ENCODE data around the gene CALML3. TPM values are rescaled to one million over a fixed set of nuclear protein-coding genes. Genes with fewer than 3 reads are reported as not detected.

The CALML3 gene
- total and polyA plus RNA-seq, 2 of the 13 experiments (the other 11 are each of a cell fraction or from before 2014, with no cell fraction given) = not detected

- H3K36me3 ChIP-seq (replicated peaks in 1 of 2; ENCODE audit: control insufficient read depth in 1 of 2, insufficient read depth in 2 of 2, low read length in 2 of 2) = no peaks in the 10 kb centered on the region
- H3K4me3 ChIP-seq (replicated peaks in 1 of 3; ENCODE audit: insufficient read depth in 1 of 3, low read depth in 2 of 3, low read length in 3 of 3) = no peak overlapping the region
- intact Hi-C loops (cut with micrococcal nuclease; ENCODE audit: unreplicated experiment) (loop anchor here (10.0 kb wide), 1 partner anchor 70 kb away; no protein-coding TSS in a partner anchor), in situ Hi-C loops (cut with HindIII; ENCODE audit: extremely low pct_ligation_motif_present, low pct_unique_long_range_greater_than_20kb) (no loop called here)
- H3K4me2 ChIP-seq (ENCODE audit: low read depth, low read length) = no peak overlapping the region
- no peak for ATAC-seq
- DNase-seq (ENCODE audit: low spot score) = no peak
- ChIA-PET CTCF (ENCODE audit: low intra/inter-chr PET ratio, low total read pairs) (no interaction called here), POLR2A (no interaction called here)
- no peaks in the 10 kb centered on the region for H4K20me1 ChIP-seq (ENCODE audit: insufficient read depth, low read length)
- TF ChIP-seq ZXDC (CRISPR knock-in tag; IDR thresholded peaks at IDR 0.05) = no peak
- TF ChIP-seq ZNF687 (CRISPR knock-in tag; IDR thresholded peaks at IDR 0.05) = 0 out of 2 replicates have a peak, but pooled peaks have one; percentile 16
- no peak for TF ChIP-seq ZNF749 (CRISPR knock-in tag; IDR thresholded peaks at IDR 0.05; ENCODE audit: borderline replicate concordance)
- no peak for TF ChIP-seq ZBTB20 (CRISPR knock-in tag; IDR thresholded peaks at IDR 0.05; ENCODE audit: borderline replicate concordance, low read depth)
- TF ChIP-seq FOXA1 (IDR thresholded peaks at IDR 0.05) = no peak
- TF ChIP-seq FOXA1 (CRISPR knock-in tag; IDR thresholded peaks at IDR 0.05) = no peak
- no peak for TF ChIP-seq HBP1 (CRISPR knock-in tag; IDR thresholded peaks at IDR 0.05; ENCODE audit: low read depth)
- no peak for TF ChIP-seq RXRA (CRISPR knock-in tag; IDR thresholded peaks at IDR 0.05)
- no peaks in the 10 kb centered on the region for H3K9me3 ChIP-seq (ENCODE audit: low read length)
- no peak overlapping the region for H3K27ac ChIP-seq (ENCODE audit: extremely low read length, insufficient read depth, low read length)
- WGBS (ENCODE audit: low lambda C conversion rate) = 90% methylated on average over 7 of the region's 16 CpGs
- peaks cover 49% of the 10 kb centered on the region for H3K4me1 ChIP-seq (ENCODE audit: insufficient read depth, low read length)
- FAIRE-seq = no peak
- peaks cover 2 to 4% of the 10 kb centered on the region in 2 experiments; a peak in 2 of 5 replicates for H3K27me3 ChIP-seq (ENCODE audit: control insufficient read depth in 1 of 2, insufficient read depth in 2 of 2, low read length in 2 of 2)
- H3K79me2 ChIP-seq (ENCODE audit: insufficient read depth, low read length) = no peaks in the 10 kb centered on the region
- no peak overlapping the region for H3K9ac ChIP-seq (ENCODE audit: insufficient read depth, low read depth, low read length)
- H2AFZ ChIP-seq (ENCODE audit: low read length) = no peak overlapping the region
- BruUV-seq (replicated peaks) = no TSS peak
Observed at GRCh38 chr10:5514226-5514850, 10.4 kb upstream of the CALML3 start.

All from HepG2 (cell line).